Activated T-cell treated with anti-CD3 and anti-CD28 coated beads, Interleukin-2, amount 50 U/mL, for 4 hours (primary cell): ENCODE measurements around the gene STON2. TPM values are rescaled to one million over a fixed set of nuclear protein-coding genes. Genes with fewer than 3 reads are reported as not detected.
A peak's percentile ranks its signal among the peaks of the same experiment; 100 is the strongest.

ENCODE experiments used
- ATAC-seq, 2 donors: fragments of 200-7000 bp; cut with Tn5 transposase; one replicate each; pipeline ENCODE4 v1.10.0; 2021
- DNase-seq: peaks from one replicate; pipeline ENCODE4 v3.0.0-alpha.2; 2020
- H3K27me3 Mint-ChIP-seq: one replicate; pipeline ENCODE4 v1.8.0; 2021; ENCODE audit warnings: low read depth, mixed read lengths
- H3K36me3 Mint-ChIP-seq: one replicate; pipeline ENCODE4 v1.8.0; 2022; ENCODE audit warnings: mixed read lengths; ENCODE audit not compliant: insufficient read depth
- H3K4me1 Mint-ChIP-seq: one replicate; pipeline ENCODE4 v1.8.0; 2021; ENCODE audit warnings: low read depth, mixed read lengths
- H3K4me3 Mint-ChIP-seq: one replicate; pipeline ENCODE4 v1.8.0; 2021; ENCODE audit warnings: mild to moderate bottlenecking, moderate library complexity, mixed read lengths
- H3K9me3 Mint-ChIP-seq: one replicate; pipeline ENCODE4 v1.8.0; 2021; ENCODE audit warnings: mixed read lengths
- total RNA-seq, 3 donors: library from RNA; stranded (reverse); gene quantifications; one replicate each; pipeline ENCODE4 v1.2.1, GENCODE V29; 2021

STON2 gene
- total RNA-seq, 3 donors from 2014 or later: 0.11 to 0.68 (median 0.35) TPM

GRCh38 chr14:81275305-81276072, 124.6 kb downstream of the STON2 start:
- DNase-seq: no peak
- Mint-ChIP-seq H3K9me3 (no peaks in the 10 kb centered on the region), H3K27me3 (peaks cover 5% of the 10 kb centered on the region)

GRCh38 chr14:81273961-81274575, 126.1 kb downstream of the STON2 start:
- ATAC-seq: no peak
- DNase-seq: no peak
- Mint-ChIP-seq H3K4me3 (no peak overlapping the region), H3K4me1 (no peaks in the 10 kb centered on the region), H3K36me3 (no peaks in the 10 kb centered on the region), H3K9me3 (no peaks in the 10 kb centered on the region), H3K27me3 (peaks cover 6% of the 10 kb centered on the region)

More at GRCh38 chr14:81275305-81276072, 124.6 kb downstream of the STON2 start:
- no peak for ATAC-seq
- H3K4me1 Mint-ChIP-seq: no peaks in the 10 kb centered on the region
- H3K4me3 Mint-ChIP-seq: no peak overlapping the region
- H3K36me3 Mint-ChIP-seq: no peaks in the 10 kb centered on the region

GRCh38 chr14:81273521-81273920, 126.6 kb downstream of the STON2 start:
- no peak for ATAC-seq
- Mint-ChIP-seq H3K4me1 (peaks cover under 1% of the 10 kb centered on the region), H3K36me3 (no peaks in the 10 kb centered on the region), H3K27me3 (peaks cover 11% of the 10 kb centered on the region), H3K9me3 (no peaks in the 10 kb centered on the region), H3K4me3 (no peak overlapping the region)
- DNase-seq: no peak

GRCh38 chr14:81272317-81272716, 127.8 kb downstream of the STON2 start:
- peaks cover 3% of the 10 kb centered on the region for H3K4me1 Mint-ChIP-seq
- peaks cover 15% of the 10 kb centered on the region for H3K27me3 Mint-ChIP-seq
- DNase-seq (no peak), ATAC-seq (no peak)
- no peaks in the 10 kb centered on the region for H3K36me3 Mint-ChIP-seq
- H3K9me3 Mint-ChIP-seq: no peaks in the 10 kb centered on the region
- no peak overlapping the region for H3K4me3 Mint-ChIP-seq

- no peaks in the 10 kb centered on the region for H3K36me3 Mint-ChIP-seq
Observed at GRCh38 chr14:81269979-81270375, 130.1 kb downstream of the STON2 start.

GRCh38 chr14:81269100-81269978, 130.8 kb downstream of the STON2 start:
- H3K36me3 Mint-ChIP-seq: no peaks in the 10 kb centered on the region
- DNase-seq (no peak), ATAC-seq (peak; percentile 50 to 60)
- H3K9me3 Mint-ChIP-seq: no peaks in the 10 kb centered on the region
- H3K4me3 Mint-ChIP-seq: no peak overlapping the region
- H3K27me3 Mint-ChIP-seq: peaks cover 28% of the 10 kb centered on the region
- peaks cover 3% of the 10 kb centered on the region for H3K4me1 Mint-ChIP-seq

More at GRCh38 chr14:81269979-81270375, 130.1 kb downstream of the STON2 start:
- DNase-seq: no peak
- ATAC-seq: no peak
- Mint-ChIP-seq H3K9me3 (no peaks in the 10 kb centered on the region), H3K4me3 (no peak overlapping the region), H3K4me1 (peaks cover 3% of the 10 kb centered on the region), H3K27me3 (peaks cover 28% of the 10 kb centered on the region)

- Mint-ChIP-seq H3K4me3 (no peak overlapping the region), H3K27me3 (peaks cover 33% of the 10 kb centered on the region), H3K36me3 (no peaks in the 10 kb centered on the region), H3K4me1 (peaks cover 3% of the 10 kb centered on the region), H3K9me3 (no peaks in the 10 kb centered on the region)
- DNase-seq: no peak
- peak; percentile 34 to 58 for ATAC-seq
Observed at GRCh38 chr14:81268016-81268416, 132.1 kb downstream of the STON2 start.

- DNase-seq (no peak), ATAC-seq (no peak)
- Mint-ChIP-seq H3K4me1 (peaks cover 3% of the 10 kb centered on the region), H3K4me3 (no peak overlapping the region), H3K9me3 (no peaks in the 10 kb centered on the region), H3K36me3 (no peaks in the 10 kb centered on the region), H3K27me3 (peaks cover 48% of the 10 kb centered on the region)
Observed at GRCh38 chr14:81265636-81266169, 134.4 kb downstream of the STON2 start.

GRCh38 chr14:81264671-81265070, 135.5 kb downstream of the STON2 start:
- Mint-ChIP-seq H3K27me3 (peaks cover 54% of the 10 kb centered on the region), H3K4me1 (peaks cover 3% of the 10 kb centered on the region), H3K4me3 (no peak overlapping the region), H3K9me3 (no peaks in the 10 kb centered on the region), H3K36me3 (no peaks in the 10 kb centered on the region)
- ATAC-seq (no peak), DNase-seq (no peak)

GRCh38 chr14:81263777-81264410, 136.2 kb downstream of the STON2 start:
- H3K36me3 Mint-ChIP-seq: no peaks in the 10 kb centered on the region
- no peaks in the 10 kb centered on the region for H3K9me3 Mint-ChIP-seq
- H3K4me3 Mint-ChIP-seq: no peak overlapping the region
- DNase-seq: no peak
- ATAC-seq: no peak
- H3K4me1 Mint-ChIP-seq: peaks cover 3% of the 10 kb centered on the region
- H3K27me3 Mint-ChIP-seq: peaks cover 55% of the 10 kb centered on the region

GRCh38 chr14:81261176-81261575, 138.9 kb downstream of the STON2 start:
- Mint-ChIP-seq H3K27me3 (peaks cover 39% of the 10 kb centered on the region), H3K9me3 (no peaks in the 10 kb centered on the region), H3K36me3 (no peaks in the 10 kb centered on the region), H3K4me3 (no peak overlapping the region), H3K4me1 (no peaks in the 10 kb centered on the region)
- no peak for DNase-seq
- ATAC-seq: no peak

GRCh38 chr14:81260732-81261131, 139.4 kb downstream of the STON2 start:
- Mint-ChIP-seq H3K9me3 (no peaks in the 10 kb centered on the region), H3K4me1 (no peaks in the 10 kb centered on the region), H3K36me3 (no peaks in the 10 kb centered on the region), H3K27me3 (peaks cover 36% of the 10 kb centered on the region), H3K4me3 (no peak overlapping the region)
- ATAC-seq (no peak), DNase-seq (no peak)

GRCh38 chr14:81256289-81256960, 143.7 kb downstream of the STON2 start:
- no peaks in the 10 kb centered on the region for H3K9me3 Mint-ChIP-seq
- no peak for ATAC-seq
- no peak overlapping the region for H3K4me3 Mint-ChIP-seq

More at GRCh38 chr14:81256289-81256960, 143.7 kb downstream of the STON2 start:
- H3K27me3 Mint-ChIP-seq: peaks cover 24% of the 10 kb centered on the region
- DNase-seq: no peak
- H3K36me3 Mint-ChIP-seq: no peaks in the 10 kb centered on the region
- H3K4me1 Mint-ChIP-seq: no peaks in the 10 kb centered on the region
